HT1080 (cell line): Measurements from ENCODE around the gene HCST. TPM values are rescaled to one million over a fixed set of nuclear protein-coding genes. Genes with fewer than 3 reads are reported as not detected.

Experiments used
- small RNA-seq: library from RNA; depleted of rRNA; stranded (forward); fragments of <200 nt; gene quantifications from one replicate; pipeline ENCODE3, GENCODE V24; 2014
- total RNA-seq: library from RNA; depleted of rRNA; stranded (reverse); fragments of >200 nt; shearing (Covaris generic); gene quantifications from 2 replicates; pipeline ENCODE4 v1.2.3, GENCODE V29; 2014; rRNA removed

The HCST gene
- total RNA-seq, 1 experiment from 2014 or later, result not detected

Small RNA genes lying within 50 kb of the gene (small RNA-seq; reads per million reads assigned to genes)
- gene RN7SL402P, result not detected

Other genes with a start within 250 kb of the HCST start
- not detected in 2 replicates for gene UPK1A, start 236.0 kb upstream of the HCST start, total RNA-seq
- gene ZBTB32, start 198.0 kb upstream of the HCST start, total RNA-seq, result not detected in 2 replicates
- 7.7 and 10.9 TPM in 2 replicates for gene KMT2B, start 184.5 kb upstream of the HCST start, total RNA-seq
- 2.9 and 11.1 TPM in 2 replicates for gene IGFLR1, start 160.1 kb upstream of the HCST start, total RNA-seq
- 8.4 and 13.3 TPM in 2 replicates for gene U2AF1L4, start 157.1 kb upstream of the HCST start, total RNA-seq
- gene PSENEN, start 156.9 kb upstream of the HCST start, total RNA-seq, result 48.5 and 50.6 TPM in 2 replicates
- 4.5 and 5.4 TPM in 2 replicates for gene LIN37, start 154.0 kb upstream of the HCST start, total RNA-seq
- gene HSPB6, start 145.5 kb upstream of the HCST start, total RNA-seq, result 0.17 TPM in 1 of 2 replicates, not detected in the other
- gene PROSER3, start 144.4 kb upstream of the HCST start, total RNA-seq, result 8.6 and 10.8 TPM in 2 replicates
- 1.3 and 1.8 TPM in 2 replicates for gene ARHGAP33, start 127.0 kb upstream of the HCST start, total RNA-seq
- not detected in 2 replicates for gene PRODH2, start 89.7 kb upstream of the HCST start, total RNA-seq
- gene NPHS1, start 50.0 kb upstream of the HCST start, total RNA-seq, result not detected in 2 replicates
- not detected in 2 replicates for gene KIRREL2, start 45.6 kb upstream of the HCST start, total RNA-seq
- 1.6 and 6.6 TPM in 2 replicates for gene APLP1, start 34.0 kb upstream of the HCST start, total RNA-seq
- gene NFKBID, start 2.0 kb upstream of the HCST start, total RNA-seq, result 5.8 and 5.9 TPM in 2 replicates
- gene TYROBP, start 5.8 kb downstream of the HCST start, total RNA-seq, result not detected in 2 replicates
- gene LRFN3, start 33.8 kb downstream of the HCST start, total RNA-seq, result 1.9 and 3.4 TPM in 2 replicates
- 18.0 and 22.9 TPM in 2 replicates for gene SDHAF1, start 92.7 kb downstream of the HCST start, total RNA-seq
- not detected in 2 replicates for gene SYNE4, start 106.3 kb downstream of the HCST start, total RNA-seq
- gene ALKBH6, start 111.7 kb downstream of the HCST start, total RNA-seq, result 13.9 and 15.3 TPM in 2 replicates
- 0.45 TPM in 1 of 2 replicates, not detected in the other for gene CLIP3, start 130.3 kb downstream of the HCST start, total RNA-seq
- 2.4 and 2.6 TPM in 2 replicates for gene THAP8, start 151.8 kb downstream of the HCST start, total RNA-seq
- 17.4 and 20.2 TPM in 2 replicates for gene WDR62, start 152.4 kb downstream of the HCST start, total RNA-seq
- gene OVOL3, start 208.6 kb downstream of the HCST start, total RNA-seq, result not detected in 2 replicates
- gene POLR2I, start 212.3 kb downstream of the HCST start, total RNA-seq, result 124 and 135 TPM in 2 replicates
- 176 and 193 TPM in 2 replicates for gene TBCB, start 212.9 kb downstream of the HCST start, total RNA-seq
- 391 and 431 TPM in 2 replicates for gene CAPNS1, start 237.5 kb downstream of the HCST start, total RNA-seq
- gene COX7A1, start 249.9 kb downstream of the HCST start, total RNA-seq, result not detected in 2 replicates